Testis (tissue), 3 donors: ENCODE measurements around the gene COL6A1. TPM values are rescaled to one million over a fixed set of nuclear protein-coding genes. Genes with fewer than 3 reads are reported as not detected.

Experiments
- DNase-seq: peaks from one replicate; pipeline ENCODE4 v3.0.0-alpha.2; 2019
- H3K27ac ChIP-seq, 2 donors: fragments of 200-600 bp; sonication (generic); one replicate each; pipeline ENCODE4 v1.5.1; 2019
- H3K27me3 ChIP-seq: fragments of 200-600 bp; sonication (generic); one replicate; pipeline ENCODE4 v1.5.1; 2019
- H3K36me3 ChIP-seq: fragments of 200-600 bp; sonication (generic); one replicate; pipeline ENCODE4 v1.5.1; 2017; ENCODE audit warnings: low read depth; ENCODE audit errors: missing control alignments
- H3K4me1 ChIP-seq: fragments of 200-600 bp; sonication (generic); one replicate; pipeline ENCODE4 v1.5.1; 2019
- H3K4me3 ChIP-seq, 2 donors: fragments of 200-600 bp; sonication (generic); one replicate each; pipeline ENCODE4 v1.5.1; 2017 to 2019
- H3K9me3 ChIP-seq: fragments of 200-600 bp; sonication (generic); one replicate; pipeline ENCODE4 v1.5.1; 2017
- CTCF ChIP-seq, 3 experiments: fragments of 450-650 bp in 2 of 3; fragments of 200-600 bp in 1 of 3; sonication (generic) in 1 of 3; IDR thresholded peaks; one replicate each; pipeline ENCODE4 v1.5.1; 2016 to 2019; ENCODE audit warnings: antibody characterized with exemption in 3 of 3, mild to moderate bottlenecking in 2 of 3, moderate library complexity in 1 of 3
- POLR2A ChIP-seq: fragments of 450-650 bp; IDR thresholded peaks from one replicate; pipeline ENCODE4 v1.6.1; 2017; ENCODE audit warnings: antibody characterized with exemption, mild to moderate bottlenecking, moderate library complexity
- WGBS, 2 donors: methylation state at CpG; one replicate each; pipeline ENCODE4 v1.1.5; 2018; 5-methylcytosine and 5-hydroxymethylcytosine counted together
- intact Hi-C: fragments of 100-400 bp; cut with DNase I; formaldehyde crosslinking; loops from one replicate; pipeline ENCODE4 v1.15.1; 2023; ENCODE audit warnings: low total_unique reads
- polyA plus RNA-seq: library from polyadenylated mRNA; stranded (reverse); fragments of 350-450 nt; fragmentation: Illumina TruSeq; extraction: RNeasy Lipid Tissue Mini Kit (QIAGEN cat#74804); gene quantifications from one replicate; pipeline ENCODE4 v1.2.3, GENCODE V29; 2014; ENCODE audit warnings: low read depth, low replicate concordance; ENCODE audit not compliant: insufficient read depth
- total RNA-seq, 2 donors: library from RNA; depleted of rRNA; stranded (reverse); fragments of >200 nt; gene quantifications; one replicate each; pipeline ENCODE4 v1.2.3, GENCODE V29; 2016

COL6A1 gene
- total and polyA plus RNA-seq, 3 donors from 2014 or later: 166 to 197 (median 178) TPM

- intact Hi-C loops: no loop called here
- DNase-seq: no peak
- TF ChIP-seq CTCF (IDR thresholded peaks at IDR 0.05) (no peak), POLR2A (no peak)
- Histone ChIP-seq H3K9me3 (no peaks in the 10 kb centered on the region), H3K27me3 (no peaks in the 10 kb centered on the region), H3K4me3 (no peak overlapping the region), H3K27ac (no peak overlapping the region), H3K36me3 (no peaks in the 10 kb centered on the region), H3K4me1 (peaks cover 4% of the 10 kb centered on the region)
Measured at GRCh38 chr21:46017148-46017547, 35.6 kb downstream of the COL6A1 start.

GRCh38 chr21:46017695-46018094 lies 36.1 kb downstream of the COL6A1 start:
- no peak for TF ChIP-seq POLR2A
- no peak for TF ChIP-seq CTCF (IDR thresholded peaks at IDR 0.05)
- Histone ChIP-seq H3K36me3 (no peaks in the 10 kb centered on the region), H3K9me3 (no peaks in the 10 kb centered on the region), H3K4me1 (peaks cover 4% of the 10 kb centered on the region), H3K27ac (no peak overlapping the region), H3K4me3 (no peak overlapping the region), H3K27me3 (no peaks in the 10 kb centered on the region)
- DNase-seq: no peak
- WGBS, 2 donors: 89 to 91% methylated on average over 4 of the region's 4 CpGs
- intact Hi-C loops: no loop called here

GRCh38 chr21:46018615-46019014 lies 37.0 kb downstream of the COL6A1 start:
- Histone ChIP-seq H3K36me3 (no peaks in the 10 kb centered on the region), H3K27me3 (no peaks in the 10 kb centered on the region), H3K9me3 (no peaks in the 10 kb centered on the region), H3K4me3 (no peak overlapping the region), H3K27ac (no peak overlapping the region), H3K4me1 (peaks cover 4% of the 10 kb centered on the region)
- TF ChIP-seq POLR2A: no peak
- TF ChIP-seq CTCF (IDR thresholded peaks at IDR 0.05): no peak
- intact Hi-C loops: no loop called here
- DNase-seq: no peak
- WGBS, 2 donors: 77 to 86% methylated on average over 3 of the region's 3 CpGs

GRCh38 chr21:46020581-46020980 lies 39.0 kb downstream of the COL6A1 start:
- DNase-seq: no peak
- TF ChIP-seq CTCF (IDR thresholded peaks at IDR 0.05): no peak
- no peak for TF ChIP-seq POLR2A
- intact Hi-C loops: no loop called here
- 68 to 77% methylated on average over 6 of the region's 6 CpGs for WGBS, 2 donors
- H3K4me1 ChIP-seq: peaks cover 4% of the 10 kb centered on the region
- H3K27ac ChIP-seq: no peak overlapping the region
- no peaks in the 10 kb centered on the region for H3K9me3 ChIP-seq
- no peaks in the 10 kb centered on the region for H3K36me3 ChIP-seq
- no peak overlapping the region for H3K4me3 ChIP-seq
- H3K27me3 ChIP-seq: no peaks in the 10 kb centered on the region

- Histone ChIP-seq H3K4me3 (peak overlapping the region in 1 of 2 donors; percentile 58), H3K9me3 (no peaks in the 10 kb centered on the region), H3K4me1 (peaks cover 4% of the 10 kb centered on the region), H3K36me3 (no peaks in the 10 kb centered on the region), H3K27ac (peak overlapping the region in 1 of 2 donors; percentile 25), H3K27me3 (no peaks in the 10 kb centered on the region)
- TF ChIP-seq CTCF (IDR thresholded peaks at IDR 0.05) (no peak), POLR2A (no peak)
- intact Hi-C loops: no loop called here
- DNase-seq: no peak
- 68 to 70% methylated on average over 6 to 7 of the region's 7 CpGs for WGBS, 2 donors
Measured at GRCh38 chr21:46021398-46021797, 39.8 kb downstream of the COL6A1 start.
